GM18508 (cell line): ENCODE measurements around the gene ATP5F1E.
"Not testable (repeated sequence)": the region's sequence is repeated elsewhere in the genome, so short reads cannot be mapped to it uniquely, and the experiment has no call there.

Experiments used
- ATAC-seq: cut with Tn5 transposase; IDR thresholded peaks from one replicate; pipeline ENCODE4 v1.9.1; 2021; ENCODE audit warnings: moderate number of reproducible peaks; ENCODE audit not compliant: insufficient read depth, unreplicated experiment

Gene ATP5F1E

GRCh38 chr20:58993332-58994248 lies 38.5 kb downstream of the ATP5F1E start:
- no peak for ATAC-seq

DNA sequence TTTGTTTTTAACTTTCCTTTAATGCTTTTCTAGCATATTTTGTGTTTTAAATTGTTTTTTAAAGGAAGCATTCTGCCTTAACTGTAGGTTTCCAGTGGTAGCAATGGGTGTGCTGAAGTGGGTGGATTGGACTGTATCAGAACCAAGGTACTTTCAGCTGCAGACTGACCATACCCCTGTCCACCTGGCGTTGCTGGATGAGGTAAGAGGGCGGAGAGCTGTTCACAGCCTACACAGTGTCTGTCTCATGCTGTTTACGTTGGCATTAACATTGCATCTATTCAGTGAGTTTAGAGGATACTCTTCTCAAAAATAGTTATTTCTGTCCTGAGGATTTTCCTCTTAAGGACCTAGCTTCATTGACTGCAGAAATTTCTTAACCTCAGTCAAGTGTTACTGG lies 39.2 kb downstream of the ATP5F1E start:
- ATAC-seq = no peak

- ATAC-seq = no peak
Observed at GRCh38 chr20:58991715-58992114, 40.4 kb downstream of the ATP5F1E start.

- no peak for ATAC-seq
Observed at GRCh38 chr20:58990651-58991445, 41.3 kb downstream of the ATP5F1E start.

DNA sequence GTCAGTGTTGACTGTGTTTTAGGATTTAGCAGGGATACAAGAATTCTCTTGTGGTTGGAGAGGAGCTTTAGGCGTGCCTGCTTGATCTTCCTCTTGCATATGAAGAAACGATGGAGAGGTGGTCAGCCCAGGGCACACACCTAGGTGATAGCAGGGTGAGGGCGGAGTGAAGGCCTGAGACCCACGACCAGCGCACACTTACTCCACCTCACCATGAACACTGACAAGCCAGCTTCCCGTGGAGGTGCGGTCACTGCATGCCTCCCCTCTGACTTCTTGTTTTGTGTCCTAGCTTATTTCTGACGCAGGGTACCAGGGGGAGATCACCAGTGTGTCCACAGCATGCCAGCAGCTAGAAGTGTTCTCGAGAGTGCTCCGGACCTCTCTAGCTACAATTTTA lies 42.9 kb downstream of the ATP5F1E start:
- no peak for ATAC-seq

- no peak for ATAC-seq
Observed at GRCh38 chr20:58988565-58988882, 43.6 kb downstream of the ATP5F1E start.

DNA sequence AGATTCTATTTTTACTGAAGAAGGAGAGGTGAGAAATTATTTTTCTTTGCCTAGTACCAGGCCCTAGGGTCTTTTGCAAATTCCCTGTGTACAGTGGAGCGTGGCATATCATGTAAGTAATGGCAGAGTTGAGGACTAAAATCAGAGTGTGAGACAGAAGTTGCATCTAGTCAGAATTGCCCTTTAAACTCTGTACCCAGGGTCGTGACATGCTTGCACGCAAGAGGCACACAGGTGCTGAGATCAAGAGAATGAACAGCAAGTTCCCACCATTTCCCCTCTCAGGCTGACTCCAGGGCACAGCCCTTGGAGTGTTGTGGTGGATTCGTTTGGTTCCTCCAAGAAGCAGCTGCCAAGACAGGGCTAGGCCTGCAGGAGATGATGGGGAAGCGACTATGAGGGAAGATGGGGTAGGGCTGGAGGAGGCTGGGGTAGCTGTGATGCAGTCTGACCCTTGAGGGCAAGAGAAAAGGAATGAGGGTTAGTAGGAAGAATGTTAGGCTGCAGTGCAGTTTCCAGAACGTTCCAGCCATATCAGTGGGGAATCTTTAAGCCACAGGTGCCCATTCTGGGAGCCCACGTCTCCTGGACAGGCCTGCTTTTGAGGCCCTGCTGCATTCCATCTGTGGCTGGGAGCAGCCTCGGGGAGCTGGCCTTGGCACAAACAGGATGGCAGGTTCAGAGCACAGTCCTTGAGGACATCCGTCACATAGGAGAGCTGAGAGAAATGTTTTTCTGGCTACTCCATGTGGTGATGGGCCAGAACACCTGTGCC lies 44.2 kb downstream of the ATP5F1E start:
- no peak for ATAC-seq

- no peak for ATAC-seq
Observed at GRCh38 chr20:58986968-58987517, 45.1 kb downstream of the ATP5F1E start.

DNA sequence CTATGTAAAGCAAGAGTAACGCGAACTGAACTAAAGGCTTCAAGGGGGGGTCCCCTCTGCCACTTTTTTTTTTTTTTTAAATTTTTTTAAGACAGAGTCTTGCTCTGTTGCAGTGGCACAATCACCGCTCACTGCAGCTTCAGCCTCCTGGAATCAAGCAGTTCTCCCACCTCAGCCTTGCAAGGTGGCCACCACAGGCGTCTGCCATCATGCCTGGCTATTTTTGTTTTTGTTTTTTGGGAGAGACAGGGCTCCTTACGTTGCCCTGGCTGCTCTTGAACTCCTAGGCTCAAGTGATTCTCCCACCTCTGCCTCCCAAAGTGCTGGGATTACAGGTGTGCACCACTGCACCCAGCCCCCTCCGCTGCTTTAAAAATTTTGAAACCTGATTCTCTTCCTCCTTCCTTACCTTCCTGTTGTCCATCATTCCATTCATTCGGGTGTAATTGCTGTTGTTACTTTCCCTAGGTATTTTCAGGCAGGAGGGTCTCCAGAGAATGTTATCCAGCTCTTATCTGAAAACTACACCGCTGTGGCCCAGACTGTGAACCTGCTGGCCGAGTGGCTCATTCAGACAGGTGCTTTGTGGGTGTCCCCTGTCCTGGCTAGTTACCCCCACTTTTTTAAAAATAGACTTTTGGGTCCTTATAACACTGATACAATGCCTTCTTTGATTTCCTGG lies 45.7 kb downstream of the ATP5F1E start:
- no peak for ATAC-seq

DNA sequence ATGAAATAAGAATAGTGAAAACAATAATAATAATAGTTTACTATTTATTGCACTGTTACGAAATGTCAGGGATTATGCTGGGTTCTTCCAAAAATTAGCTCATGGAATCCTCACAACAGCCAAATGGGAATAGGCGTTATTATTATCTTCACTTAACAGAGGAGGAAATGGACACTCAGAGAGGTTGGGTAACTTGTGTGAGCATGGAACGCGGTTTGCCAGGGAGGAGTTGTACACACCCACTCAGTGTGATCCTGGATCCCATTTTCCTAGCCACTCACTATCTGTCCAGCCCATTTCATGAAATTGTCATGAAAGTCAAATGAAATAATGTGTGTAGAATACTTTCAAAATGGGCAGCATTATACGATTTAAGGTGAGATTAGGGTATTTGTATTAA lies 46.5 kb downstream of the ATP5F1E start:
- no peak for ATAC-seq

GRCh38 chr20:58984691-58985090 lies 47.4 kb downstream of the ATP5F1E start:
- no peak for ATAC-seq

DNA sequence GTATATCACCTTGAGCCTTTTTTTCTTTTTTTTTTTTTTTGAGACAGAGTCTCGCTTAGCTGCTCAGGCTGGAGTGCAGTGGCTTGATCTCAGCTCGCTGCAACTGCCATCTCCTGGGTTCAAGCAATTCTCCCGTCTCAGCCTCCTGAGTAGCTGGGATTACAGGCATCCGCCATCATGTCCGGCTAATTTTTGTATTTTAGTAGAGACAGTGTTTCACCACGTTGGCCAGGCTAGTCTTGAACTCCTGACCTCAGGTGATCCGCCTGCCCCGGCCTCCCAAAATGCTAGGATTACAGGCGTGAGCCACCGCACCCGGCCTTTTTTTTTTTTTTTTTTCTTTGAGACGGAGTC lies 49.0 kb downstream of the ATP5F1E start:
- not testable (repeated sequence) for ATAC-seq

DNA sequence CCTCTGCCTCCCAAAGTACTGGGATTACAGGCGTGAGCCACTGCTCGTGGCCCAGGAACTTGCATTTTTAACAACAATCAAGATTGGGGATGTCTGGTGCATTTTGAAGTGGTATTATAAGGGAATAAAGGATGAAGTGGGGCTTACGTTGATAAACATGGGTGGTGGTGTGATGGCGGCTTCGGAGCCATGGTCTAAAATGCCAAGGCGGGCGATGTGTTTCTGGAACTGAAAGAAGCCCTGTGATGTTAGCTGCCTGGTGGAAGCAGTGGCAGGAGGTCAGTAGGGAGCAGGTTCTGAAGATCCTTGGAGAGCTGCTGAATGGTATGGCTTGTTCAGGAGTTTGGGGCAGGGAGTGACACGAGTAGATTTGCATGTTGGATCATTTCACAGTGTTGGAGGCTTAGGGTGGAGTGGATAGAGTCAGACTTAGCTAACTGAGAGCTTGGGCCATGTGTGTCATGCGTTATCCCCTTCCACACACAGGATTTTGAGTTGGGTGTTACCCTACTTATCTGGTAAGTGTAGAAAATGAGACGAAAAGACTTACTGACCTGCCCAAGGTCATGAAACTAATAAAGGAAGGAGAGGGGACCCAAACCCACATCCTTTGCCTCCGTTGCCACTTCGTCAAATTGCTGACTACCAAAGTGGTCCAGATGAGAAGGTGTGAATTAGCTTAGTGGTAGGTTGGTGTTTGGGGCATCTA lies 49.6 kb downstream of the ATP5F1E start:
- no peak for ATAC-seq

- ATAC-seq = no peak
Observed at GRCh38 chr20:58981628-58982364, 50.3 kb downstream of the ATP5F1E start.

DNA sequence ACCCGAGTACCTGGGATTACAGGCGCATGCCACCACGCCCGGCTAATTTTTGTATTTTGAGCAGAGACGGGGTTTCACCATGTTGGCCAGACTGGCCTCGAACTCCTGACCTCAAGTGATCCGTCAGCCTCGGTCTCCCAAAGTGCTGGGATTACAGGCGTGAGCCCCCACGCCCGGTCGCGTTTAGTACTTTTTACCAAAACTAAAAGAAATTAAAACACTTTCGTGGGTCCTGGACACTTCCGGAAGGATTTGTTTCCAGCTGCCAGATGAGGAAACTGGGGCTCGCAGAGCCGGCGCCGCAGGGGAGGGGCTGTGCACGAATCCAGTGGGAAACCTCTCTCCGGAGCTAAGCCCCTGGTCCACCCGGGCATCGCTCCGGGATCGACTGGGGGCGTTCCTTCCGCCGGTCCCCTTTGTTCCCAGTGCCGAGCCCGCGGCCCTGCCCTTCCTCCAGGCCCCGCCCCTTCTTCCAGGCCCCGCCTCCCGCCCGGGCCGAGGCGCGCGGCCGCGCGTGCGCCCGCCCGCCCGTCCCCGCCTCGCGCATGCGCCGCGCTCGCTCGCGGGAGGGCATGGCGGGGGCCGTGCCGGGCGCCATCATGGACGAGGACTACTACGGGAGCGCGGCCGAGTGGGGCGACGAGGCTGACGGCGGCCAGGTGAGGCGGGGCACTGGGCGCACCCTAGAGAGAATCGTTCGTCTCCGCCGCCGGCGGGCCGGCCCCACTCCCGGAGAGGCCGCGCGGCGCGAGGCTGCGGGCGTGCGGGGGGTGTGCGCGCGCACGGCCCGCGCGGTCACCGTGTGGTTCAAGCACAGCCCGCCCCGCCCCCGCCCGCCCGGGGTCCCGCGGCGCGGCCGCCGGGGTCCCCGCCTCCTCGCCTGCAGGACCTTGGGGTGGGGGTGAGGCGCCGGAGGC lies 51.2 kb downstream of the ATP5F1E start, which contains the start of gene NELFCD:
Gene NELFCD (plus strand): TSS at position 546 of the 917 bp plus-strand sequence. CDS start 54 bp downstream, at position 600.
- ATAC-seq = no peak

GRCh38 chr20:58978351-58979190 lies 53.6 kb downstream of the ATP5F1E start:
- no peak for ATAC-seq
